NCI-H510A (cell line): ENCODE data around the gene SLC1A2.

Experiments
- DNase-seq: peaks from one replicate; lab custom pipeline; 2025; lab: John Stamatoyannopoulos, UW

Gene SLC1A2

DNA sequence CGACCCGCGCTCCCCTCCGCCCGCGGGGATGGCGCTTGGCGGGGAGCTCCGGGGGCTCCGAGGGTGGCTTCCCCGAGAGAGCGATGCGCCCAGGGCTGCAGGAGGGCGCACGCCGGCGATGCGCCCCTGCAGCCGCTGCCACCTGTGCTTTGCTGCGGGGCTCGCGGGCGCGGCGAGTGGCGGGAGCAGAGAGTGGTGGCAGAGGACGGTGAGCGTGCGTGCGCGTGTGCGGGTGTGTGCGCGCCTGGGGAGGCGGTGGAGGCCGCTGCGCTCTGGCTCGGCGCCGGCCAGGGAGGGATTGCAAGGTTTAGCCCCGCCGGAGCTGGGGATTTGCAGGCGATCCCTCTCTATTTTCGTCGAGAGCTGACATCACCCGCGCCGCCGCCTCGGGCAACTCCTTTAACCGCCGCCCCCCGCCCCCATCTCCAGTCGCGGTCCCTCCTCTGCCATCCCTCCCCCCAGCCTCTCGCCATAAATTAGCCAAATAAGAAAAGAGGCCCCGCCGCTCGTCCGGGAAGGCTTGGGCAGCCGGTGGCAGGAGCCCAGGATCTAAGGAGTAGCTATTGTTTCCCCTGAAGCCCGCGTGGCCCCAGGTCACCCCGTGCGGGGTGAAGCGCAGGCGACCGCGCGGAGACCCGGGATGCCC lies at the start of gene SLC1A2:
Gene SLC1A2, minus strand, starts transcription at position 375 of the 646 bp plus-strand sequence. CDS start 592 bp downstream, outside the sequence.
- no peak for DNase-seq

GRCh38 chr11:35466058-35466457 lies 46.7 kb upstream of the SLC1A2 start:
- DNase-seq, result no peak

DNA sequence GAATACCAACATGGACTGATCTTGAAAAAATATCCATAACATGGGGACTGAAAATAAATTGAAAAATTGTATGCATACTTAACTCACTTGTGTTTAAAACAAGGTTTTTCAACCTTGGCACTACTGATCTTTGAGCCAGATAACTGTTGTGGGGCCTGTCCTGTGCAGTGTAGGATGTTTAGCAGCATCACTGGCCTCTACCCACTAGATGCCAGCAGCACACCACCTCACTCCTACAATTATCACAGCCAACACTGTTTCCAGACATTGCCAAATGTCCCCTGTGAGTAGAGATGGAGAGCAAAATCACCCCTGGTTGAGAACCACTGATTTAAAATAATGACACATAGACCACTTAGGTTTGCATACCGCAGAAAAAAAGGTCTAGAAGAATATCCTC lies 45.0 kb upstream of the SLC1A2 start:
- DNase-seq, result no peak

GRCh38 chr11:35463331-35463751 lies 44.0 kb upstream of the SLC1A2 start:
- no peak for DNase-seq

DNA sequence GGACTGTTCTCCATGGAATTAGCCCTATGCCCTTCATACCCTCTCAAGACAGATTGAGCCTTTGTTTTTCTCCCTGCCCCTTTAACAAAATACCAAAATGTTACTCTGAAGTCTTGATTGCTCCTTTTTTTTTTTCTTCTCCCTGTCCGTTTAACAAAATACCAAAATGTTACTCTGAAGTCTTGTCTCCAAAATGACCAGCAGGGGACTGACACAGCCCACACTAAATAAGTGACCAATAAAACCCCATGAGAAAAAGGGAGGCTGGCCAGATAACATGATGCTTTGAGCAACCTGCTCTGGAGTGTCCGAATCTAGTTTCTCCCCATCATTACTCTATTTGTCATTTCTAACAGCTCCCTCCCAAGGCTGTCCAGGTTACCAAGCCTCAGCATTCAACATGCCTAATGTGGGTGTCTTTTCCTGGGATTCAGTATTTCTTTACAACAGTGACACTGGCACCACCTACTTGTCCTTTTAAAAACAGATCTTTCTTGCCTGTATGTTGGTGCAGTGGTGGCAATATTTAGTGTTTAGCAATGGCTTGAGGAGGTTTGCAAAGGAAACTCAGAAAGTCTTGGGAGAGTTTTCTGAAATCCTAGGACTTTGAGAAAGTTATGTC lies 42.7 kb upstream of the SLC1A2 start:
- DNase-seq, result no peak

- no peak for DNase-seq
These were observed 40.1 kb upstream of the SLC1A2 start for GRCh38 chr11:35459489-35459888.

GRCh38 chr11:35458846-35459245 lies 39.5 kb upstream of the SLC1A2 start:
- no peak for DNase-seq

DNA sequence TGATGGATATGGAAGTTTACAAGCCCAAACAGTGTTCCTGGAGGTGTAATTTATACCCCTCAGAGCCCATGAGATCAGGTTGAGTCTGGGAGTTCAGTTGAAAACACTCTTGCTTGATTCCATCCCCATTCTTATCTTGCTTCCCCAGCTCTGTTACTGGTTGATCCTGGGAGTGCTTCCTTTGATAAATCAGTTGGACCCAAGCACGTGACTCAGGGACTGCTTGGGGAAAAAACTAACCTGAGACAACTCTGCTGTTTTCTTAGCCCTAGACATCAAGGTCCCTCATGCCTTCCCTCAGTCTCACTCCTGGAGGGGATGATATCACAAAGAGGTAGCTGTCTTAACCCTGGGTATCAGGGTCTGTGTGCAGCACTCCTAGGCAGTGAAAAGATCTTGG lies 35.0 kb upstream of the SLC1A2 start:
- no peak for DNase-seq

DNA sequence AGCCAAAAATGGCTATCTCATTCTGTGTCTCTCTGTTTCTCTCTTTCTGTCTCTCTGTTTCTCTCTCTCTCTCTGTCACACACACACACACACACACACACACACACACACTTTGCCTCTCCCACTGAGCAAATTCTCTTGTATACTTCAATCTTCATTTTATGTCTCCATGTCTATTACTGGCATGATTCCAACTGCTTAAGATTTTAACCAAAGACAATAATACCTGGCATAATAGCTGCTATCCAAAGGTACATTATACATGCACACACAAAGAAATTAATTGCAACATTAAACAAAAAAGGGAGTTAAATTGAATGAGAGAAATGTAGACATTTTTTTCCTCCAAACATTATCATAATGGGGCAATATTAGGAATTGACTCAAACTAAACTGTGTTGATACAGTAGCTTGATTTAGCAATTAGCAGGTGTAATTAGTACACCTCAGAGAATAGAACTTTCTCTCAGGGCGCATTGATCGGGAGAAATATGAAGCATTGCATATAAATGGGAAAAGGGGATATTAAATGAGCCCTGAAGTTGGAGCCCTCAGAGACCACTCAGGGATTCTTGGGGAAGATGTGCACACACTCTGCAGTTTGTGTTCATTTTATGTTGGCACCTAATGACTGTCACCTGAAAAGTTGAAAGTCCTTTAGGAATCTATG lies 17.4 kb upstream of the SLC1A2 start:
- no peak for DNase-seq

DNA sequence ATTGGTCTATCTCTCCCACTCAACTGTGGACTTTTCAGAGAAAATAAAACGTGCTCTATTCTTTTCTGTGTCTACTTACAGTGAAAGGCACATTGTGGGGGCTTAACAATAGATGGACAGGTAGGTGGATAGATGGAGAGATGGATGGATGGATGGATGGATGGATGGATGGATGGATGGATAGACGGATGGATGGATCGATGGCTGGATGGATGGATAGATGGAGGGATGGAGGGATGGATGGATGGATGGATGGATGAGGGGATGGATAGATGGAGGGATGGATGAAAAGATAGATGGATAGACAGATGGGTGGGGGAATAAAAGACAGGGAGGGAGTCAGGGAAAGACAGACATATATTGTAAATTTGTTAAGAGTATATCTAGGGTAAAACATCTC lies 14.2 kb upstream of the SLC1A2 start:
- DNase-seq, result no peak

DNA sequence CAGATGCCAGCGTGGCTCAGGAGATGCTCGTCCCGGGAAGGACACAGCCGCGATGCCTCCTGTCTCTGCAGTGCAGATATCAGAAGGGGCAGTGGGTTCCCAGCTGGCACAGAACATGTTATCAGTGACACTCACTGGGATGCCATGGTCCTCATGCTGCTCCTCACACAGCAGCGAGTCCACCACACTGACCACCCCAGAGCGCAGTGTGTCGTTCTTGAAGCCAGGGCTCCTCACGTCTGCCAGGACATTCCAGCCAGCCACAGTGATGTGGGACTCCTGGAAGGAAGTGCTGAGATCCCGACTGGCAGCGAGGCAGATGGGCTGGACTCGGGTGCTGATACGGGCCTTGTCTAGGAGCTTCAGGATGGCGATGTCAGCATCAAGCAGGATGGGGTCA lies 13.1 kb upstream of the SLC1A2 start:
- DNase-seq, result no peak

- no peak for DNase-seq
These were observed 7.7 kb upstream of the SLC1A2 start for GRCh38 chr11:35427071-35427470.

GRCh38 chr11:35426351-35426750 lies 7.0 kb upstream of the SLC1A2 start:
- no peak for DNase-seq

- no peak for DNase-seq
These were observed 6.3 kb upstream of the SLC1A2 start for GRCh38 chr11:35425603-35426212.

GRCh38 chr11:35424157-35424940 lies 5.0 kb upstream of the SLC1A2 start:
- DNase-seq, result no peak

- DNase-seq, result no peak
These were observed 1.0 kb upstream of the SLC1A2 start for GRCh38 chr11:35420371-35420770.

- DNase-seq, result no peak
These were observed 524 bp upstream of the SLC1A2 start for GRCh38 chr11:35419830-35420333.

- DNase-seq, result no peak
These were observed 825 bp downstream of the SLC1A2 start for GRCh38 chr11:35418282-35419183.

GRCh38 chr11:35415487-35415886 lies 3.9 kb downstream of the SLC1A2 start:
- DNase-seq, result no peak

- DNase-seq, result no peak
These were observed 4.6 kb downstream of the SLC1A2 start for GRCh38 chr11:35414776-35415175.

DNA sequence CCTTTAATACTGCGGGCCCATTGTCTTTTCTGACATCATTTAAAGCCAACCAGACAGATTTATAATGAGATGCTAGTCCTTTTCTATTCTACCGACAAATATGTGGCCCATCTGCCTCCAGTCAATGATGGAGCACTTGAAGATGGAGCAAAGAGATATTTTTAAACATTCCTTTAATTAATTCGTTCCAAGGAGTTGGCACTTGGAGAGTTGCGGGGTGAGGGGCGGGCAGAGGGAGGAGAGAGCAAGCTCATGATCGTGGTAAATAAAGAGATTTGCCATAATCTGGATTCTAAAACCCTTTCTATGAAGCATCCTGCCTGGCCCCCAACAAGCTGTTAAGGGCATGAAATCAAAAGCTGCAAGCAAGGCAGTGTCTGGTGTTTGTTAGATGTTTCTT lies 5.0 kb downstream of the SLC1A2 start:
- DNase-seq, result no peak
